Stimulated activated CD4-positive, alpha-beta T cell treated with anti-CD3 and anti-CD28 coated beads, Interleukin-15, amount 100 ng/mL, for 24 hours (primary cell): ENCODE results near the gene CPTP.

ENCODE experiments used
- DNase-seq: peaks from one replicate; pipeline ENCODE4 v3.0.0-alpha.2; 2020

The CPTP gene

DNA sequence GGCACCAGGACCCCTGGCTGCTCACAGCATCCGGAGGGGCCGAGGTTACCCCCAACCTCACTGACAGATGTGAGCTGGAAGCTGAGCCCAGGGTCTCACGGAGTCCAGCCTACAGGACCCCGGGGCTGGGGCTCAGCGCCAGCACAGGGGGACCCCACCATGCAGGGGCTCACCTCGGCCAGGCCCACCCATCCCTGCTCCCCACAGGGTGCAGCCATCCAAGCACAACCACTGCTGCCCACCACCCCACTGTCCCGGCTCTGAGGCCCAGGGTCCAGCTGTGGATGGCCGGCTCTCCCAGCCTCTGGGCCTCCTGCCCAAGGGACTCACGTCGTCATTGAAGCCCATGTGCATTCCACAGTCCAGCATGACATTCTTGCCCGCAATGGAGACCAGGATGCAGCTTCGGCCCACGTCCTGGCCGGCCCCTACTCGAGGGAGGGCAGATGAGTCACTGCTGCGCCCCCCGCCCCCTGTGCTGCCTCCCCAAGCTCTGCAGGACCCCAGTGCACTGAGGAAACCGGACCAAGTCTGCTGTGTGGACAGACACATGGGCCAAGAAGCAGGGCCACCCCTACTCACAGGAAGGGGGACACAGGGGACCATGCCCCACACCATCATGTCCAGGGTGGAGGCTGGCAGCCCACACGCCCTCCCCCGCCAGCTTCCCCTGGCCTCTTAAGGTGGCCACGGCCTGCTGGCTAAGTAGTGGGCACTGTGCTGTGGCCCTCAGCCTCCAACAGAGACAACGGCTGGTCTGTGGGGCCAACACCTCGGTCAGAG is 3.7 kb upstream of the CPTP start:
- no peak for DNase-seq

DNA sequence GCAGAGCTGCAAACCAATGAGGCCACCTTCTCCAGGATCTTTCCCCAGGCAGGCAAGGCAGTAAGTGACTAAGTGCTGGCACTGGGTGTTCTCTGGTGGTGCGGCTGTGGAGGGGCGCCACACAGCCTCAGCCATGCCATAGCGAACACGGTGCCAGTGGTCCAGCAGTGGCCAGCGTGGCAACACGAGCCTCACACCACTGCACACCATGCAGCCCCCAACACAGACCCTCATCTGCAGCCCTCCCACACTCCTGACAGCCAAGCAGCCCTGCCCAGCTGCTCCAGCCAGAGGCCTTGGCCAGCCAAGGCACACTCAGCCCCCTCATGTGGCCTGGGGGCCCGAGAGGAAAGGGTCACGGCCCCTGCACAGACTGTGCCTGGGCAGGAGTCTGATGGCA is 3.1 kb upstream of the CPTP start:
- no peak for DNase-seq

DNA sequence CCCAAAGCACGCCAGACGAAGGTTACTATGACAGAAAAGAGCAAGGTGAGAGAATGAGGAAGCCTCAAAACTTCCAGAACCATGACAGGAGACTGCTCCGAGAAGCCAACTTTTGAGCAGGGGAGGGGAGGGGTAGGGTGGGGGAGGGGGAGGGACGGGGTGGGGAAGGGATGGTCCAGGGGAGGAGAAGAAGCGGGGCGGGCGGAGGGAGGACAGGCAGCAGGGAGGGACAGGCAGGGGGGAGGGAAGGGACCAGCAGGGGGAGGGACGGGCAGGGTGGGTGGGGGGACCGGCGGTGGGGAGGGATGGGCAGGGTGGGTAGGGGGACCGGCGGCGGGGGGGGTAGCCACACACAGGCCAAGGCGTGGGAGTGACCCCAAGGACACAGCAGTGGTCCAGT is 2.2 kb upstream of the CPTP start:
- DNase-seq, result no peak

DNA sequence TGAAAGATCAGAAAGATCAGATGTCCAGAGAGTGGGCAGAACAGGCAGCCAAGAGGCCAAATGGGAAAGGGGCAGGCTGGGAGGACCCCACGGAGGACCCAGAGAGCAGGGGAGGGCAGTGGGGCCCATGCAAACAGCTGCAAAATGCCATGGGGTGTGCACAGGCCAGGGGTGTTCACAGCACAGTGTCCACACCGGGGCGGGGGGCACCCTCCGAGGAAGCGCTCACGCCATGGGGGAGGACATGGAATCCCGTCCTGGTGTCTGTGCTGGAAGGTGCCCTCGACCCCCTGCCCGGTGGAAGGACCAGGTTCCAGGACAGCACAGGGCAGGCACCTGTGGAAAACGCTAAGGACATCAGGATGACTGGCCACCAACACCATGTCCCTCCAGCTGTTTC is 1.6 kb upstream of the CPTP start:
- DNase-seq, result no peak

DNA sequence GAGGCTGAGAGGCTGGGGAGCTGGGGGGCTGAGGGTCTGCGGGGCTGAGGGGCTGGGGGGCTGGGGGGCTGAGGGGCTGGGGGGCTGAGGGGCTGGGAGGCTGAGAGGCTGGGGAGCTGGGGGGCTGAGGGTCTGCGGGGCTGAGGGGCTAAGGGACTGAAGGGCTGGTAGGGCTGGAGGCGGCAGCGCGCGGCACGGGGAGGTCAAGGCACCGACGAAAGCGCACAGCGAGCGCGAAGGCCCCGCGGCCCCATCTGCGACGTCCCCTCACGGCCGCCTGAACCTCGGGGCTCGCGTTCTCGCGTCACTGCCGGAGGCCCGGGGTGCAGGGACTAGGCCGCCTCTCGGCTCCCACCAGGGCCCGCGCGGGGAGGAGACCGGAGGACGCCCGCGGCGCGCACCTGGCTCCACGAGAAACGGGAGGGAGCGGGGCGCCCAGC is 498 bp upstream of the CPTP start:
- DNase-seq, result no peak

DNA sequence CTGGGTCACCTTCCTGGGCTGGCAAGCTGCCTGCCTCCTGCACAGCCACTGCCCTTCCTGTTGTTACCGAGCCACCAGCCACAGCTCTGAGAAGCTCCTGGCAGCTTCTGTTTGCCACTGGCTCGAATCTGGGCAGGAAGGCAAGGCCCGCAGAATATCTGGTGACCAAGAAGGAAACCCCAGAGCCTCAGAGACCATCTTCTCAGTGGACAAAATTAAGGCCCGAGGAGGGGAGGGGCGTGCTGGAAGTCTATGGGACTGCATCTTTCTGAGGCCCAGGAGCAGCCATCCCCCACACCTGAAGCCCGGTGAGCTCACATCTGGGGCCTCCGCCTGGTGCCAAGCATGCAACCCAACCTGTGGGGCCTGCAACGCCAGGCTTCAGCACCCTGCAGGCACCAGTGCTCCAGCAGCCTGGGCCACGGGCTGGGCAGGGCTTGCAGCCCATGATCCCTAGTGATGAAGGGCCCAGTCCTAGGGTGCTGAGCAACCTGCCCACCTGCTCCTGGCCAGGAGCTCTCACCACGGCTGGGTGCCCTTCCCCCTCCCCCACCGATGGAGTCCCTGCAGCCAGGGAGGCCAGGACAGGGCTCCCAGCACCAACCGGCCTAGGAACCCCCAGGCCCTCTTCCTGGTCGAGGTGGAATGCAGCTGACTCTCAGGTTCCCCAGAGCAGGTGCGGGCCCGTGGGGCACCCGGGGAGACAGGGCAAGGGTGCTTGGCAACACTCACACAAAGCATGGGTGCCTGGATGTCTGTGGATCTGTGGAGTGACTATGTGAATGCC is 879 bp downstream of the CPTP start:
- DNase-seq, result no peak

DNA sequence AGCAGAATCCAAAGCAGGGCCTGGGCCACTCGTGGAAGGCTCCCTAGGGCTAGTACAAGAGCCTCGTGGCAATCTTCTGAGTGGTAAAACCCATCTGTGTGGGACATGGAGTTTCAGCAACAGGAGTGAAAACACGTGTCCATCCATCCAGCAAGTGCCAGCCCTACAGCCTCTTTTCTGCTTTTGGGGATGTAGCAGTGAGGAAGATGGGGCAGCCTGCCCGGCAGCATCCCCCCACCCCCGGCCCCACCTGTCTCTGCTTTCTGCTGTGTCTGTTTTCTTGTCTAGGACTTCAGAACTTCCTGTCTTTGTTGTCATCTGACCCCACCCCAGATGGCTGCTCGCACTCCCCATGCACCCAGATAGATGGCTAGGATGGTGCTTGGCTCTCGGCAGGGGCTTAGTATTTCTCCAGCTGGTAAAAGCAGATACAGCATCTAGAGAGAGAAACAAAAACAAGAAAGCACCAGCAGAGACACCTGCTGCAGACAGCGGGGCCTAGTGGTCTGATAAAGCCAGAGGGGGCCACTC is 1.5 kb downstream of the CPTP start:
- DNase-seq, result no peak

DNA sequence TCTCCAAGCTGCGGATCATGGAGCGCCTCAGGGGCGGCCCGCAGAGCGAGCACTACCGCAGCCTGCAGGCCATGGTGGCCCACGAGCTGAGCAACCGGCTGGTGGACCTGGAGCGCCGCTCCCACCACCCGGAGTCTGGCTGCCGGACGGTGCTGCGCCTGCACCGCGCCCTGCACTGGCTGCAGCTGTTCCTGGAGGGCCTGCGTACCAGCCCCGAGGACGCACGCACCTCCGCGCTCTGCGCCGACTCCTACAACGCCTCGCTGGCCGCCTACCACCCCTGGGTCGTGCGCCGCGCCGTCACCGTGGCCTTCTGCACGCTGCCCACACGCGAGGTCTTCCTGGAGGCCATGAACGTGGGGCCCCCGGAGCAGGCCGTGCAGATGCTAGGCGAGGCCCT is 2.7 kb downstream of the CPTP start:
- DNase-seq, result no peak

DNA sequence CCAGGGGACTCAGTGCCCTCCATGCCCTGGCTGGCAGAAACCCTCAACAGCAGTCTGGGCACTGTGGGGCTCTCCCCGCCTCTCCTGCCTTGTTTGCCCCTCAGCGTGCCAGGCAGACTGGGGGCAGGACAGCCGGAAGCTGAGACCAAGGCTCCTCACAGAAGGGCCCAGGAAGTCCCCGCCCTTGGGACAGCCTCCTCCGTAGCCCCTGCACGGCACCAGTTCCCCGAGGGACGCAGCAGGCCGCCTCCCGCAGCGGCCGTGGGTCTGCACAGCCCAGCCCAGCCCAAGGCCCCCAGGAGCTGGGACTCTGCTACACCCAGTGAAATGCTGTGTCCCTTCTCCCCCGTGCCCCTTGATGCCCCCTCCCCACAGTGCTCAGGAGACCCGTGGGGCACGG is 3.7 kb downstream of the CPTP start:
- DNase-seq, result no peak

DNA sequence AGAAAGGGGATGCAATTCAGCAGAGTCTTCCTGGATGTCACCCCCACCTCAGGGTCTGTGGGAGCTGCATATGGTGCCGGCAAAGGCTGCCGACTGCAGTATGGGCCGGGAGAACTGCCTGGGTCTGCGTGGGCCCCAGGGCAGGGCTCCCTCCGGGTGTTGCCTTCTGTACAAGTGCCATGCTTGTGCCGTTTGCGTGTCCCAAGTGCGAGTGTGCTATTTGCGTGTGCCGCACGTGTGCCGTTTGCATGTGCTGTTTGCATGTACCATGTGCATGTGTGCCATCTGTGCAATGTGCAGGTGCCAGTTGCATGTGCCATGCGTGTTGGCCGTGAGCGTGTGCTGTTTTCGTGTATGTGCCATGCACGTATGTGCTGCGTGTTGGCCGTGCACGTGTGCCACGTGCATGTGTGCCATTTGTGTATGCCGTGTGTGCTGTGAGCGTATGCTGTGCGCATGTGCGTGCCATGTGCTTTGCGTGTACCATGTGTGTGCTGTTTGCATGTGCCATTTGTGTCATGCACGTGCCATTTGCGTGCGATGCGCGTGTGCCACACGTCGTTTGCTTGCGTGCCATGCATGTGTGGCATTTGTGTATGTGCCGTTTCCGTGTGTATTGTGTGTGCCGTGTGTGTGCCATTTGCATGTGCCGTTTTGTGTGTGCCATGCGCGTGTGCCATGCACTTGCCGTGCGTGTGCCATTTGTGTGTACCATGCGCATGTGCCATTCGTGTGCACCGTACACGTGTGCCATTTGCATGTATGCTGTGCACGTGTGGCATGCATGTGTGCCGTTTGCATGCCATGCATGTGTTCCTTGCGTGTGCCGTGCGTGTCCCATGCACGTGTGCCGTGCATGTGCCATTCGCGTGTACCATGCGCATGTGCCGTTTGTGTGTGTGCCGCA is 5.0 kb downstream of the CPTP start:
- DNase-seq, result no peak

DNA sequence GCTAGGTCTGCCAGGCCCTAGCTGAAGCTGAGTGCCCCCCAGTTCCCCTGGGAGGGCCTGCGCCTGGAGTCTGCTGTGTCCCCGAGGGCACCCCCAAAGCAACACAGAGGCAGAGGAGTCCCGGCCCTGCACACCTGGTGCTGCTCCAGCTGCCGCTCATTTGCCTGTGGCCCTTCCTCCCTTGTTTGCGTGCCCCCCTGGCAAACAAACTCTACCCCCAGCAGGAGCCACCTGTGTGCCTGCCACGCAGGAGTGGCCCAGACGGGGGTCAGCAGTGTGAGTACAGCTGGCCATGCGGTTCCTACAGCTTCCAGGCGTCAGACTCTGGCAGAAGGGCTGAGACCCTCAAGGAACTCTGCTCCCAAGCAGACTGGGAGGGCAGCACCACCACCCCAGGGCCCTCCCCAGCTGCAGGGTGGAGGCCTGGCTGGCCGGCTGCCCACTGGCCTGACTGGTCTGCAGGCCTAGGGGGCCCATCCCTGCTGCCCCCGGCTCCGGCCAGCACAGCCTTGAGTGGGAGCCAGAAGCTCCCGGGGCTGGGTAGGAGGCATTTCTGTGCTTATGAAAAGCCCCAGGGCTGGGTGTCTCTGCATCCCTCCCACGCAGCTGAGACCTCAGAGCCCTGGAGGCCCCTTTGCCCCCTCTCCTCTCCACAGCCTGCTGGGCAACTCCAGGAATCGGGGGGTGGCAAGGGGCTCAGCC is 5.9 kb downstream of the CPTP start:
- DNase-seq, result no peak

DNA sequence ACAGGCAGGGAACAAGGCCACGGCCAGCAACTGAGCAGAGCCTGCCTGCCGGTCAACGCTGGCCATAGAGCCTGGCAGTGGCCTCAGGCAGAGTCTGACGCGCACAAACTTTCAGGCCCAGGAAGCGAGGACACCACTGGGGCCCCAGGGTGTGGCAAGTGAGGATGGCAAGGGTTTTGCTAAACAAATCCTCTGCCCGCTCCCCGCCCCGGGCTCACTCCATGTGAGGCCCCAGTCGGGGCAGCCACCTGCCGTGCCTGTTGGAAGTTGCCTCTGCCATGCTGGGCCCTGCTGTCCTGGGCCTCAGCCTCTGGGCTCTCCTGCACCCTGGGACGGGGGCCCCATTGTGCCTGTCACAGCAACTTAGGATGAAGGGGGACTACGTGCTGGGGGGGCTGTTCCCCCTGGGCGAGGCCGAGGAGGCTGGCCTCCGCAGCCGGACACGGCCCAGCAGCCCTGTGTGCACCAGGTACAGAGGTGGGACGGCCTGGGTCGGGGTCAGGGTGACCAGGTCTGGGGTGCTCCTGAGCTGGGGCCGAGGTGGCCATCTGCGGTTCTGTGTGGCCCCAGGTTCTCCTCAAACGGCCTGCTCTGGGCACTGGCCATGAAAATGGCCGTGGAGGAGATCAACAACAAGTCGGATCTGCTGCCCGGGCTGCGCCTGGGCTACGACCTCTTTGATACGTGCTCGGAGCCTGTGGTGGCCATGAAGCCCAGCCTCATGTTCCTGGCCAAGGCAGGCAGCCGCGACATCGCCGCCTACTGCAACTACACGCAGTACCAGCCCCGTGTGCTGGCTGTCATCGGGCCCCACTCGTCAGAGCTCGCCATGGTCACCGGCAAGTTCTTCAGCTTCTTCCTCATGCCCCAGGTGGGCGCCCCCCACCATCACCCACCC is 6.7 kb downstream of the CPTP start, which contains the start of gene TAS1R3:
TSS of gene TAS1R3 (plus strand) at position 213 of the 898 bp plus-strand sequence. CDS start at position 279, 66 bp downstream.
- DNase-seq, result no peak

DNA sequence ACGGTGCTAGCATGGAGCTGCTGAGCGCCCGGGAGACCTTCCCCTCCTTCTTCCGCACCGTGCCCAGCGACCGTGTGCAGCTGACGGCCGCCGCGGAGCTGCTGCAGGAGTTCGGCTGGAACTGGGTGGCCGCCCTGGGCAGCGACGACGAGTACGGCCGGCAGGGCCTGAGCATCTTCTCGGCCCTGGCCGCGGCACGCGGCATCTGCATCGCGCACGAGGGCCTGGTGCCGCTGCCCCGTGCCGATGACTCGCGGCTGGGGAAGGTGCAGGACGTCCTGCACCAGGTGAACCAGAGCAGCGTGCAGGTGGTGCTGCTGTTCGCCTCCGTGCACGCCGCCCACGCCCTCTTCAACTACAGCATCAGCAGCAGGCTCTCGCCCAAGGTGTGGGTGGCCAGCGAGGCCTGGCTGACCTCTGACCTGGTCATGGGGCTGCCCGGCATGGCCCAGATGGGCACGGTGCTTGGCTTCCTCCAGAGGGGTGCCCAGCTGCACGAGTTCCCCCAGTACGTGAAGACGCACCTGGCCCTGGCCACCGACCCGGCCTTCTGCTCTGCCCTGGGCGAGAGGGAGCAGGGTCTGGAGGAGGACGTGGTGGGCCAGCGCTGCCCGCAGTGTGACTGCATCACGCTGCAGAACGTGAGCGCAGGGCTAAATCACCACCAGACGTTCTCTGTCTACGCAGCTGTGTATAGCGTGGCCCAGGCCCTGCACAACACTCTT is 7.6 kb downstream of the CPTP start:
- DNase-seq, result no peak

DNA sequence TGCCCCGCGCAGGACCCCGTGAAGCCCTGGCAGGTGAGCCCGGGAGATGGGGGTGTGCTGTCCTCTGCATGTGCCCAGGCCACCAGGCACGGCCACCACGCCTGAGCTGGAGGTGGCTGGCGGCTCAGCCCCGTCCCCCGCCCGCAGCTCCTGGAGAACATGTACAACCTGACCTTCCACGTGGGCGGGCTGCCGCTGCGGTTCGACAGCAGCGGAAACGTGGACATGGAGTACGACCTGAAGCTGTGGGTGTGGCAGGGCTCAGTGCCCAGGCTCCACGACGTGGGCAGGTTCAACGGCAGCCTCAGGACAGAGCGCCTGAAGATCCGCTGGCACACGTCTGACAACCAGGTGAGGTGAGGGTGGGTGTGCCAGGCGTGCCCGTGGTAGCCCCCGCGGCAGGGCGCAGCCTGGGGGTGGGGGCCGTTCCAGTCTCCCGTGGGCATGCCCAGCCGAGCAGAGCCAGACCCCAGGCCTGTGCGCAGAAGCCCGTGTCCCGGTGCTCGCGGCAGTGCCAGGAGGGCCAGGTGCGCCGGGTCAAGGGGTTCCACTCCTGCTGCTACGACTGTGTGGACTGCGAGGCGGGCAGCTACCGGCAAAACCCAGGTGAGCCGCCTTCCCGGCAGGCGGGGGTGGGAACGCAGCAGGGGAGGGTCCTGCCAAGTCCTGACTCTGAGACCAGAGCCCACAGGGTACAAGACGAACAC is 8.3 kb downstream of the CPTP start:
- DNase-seq, result no peak

DNA sequence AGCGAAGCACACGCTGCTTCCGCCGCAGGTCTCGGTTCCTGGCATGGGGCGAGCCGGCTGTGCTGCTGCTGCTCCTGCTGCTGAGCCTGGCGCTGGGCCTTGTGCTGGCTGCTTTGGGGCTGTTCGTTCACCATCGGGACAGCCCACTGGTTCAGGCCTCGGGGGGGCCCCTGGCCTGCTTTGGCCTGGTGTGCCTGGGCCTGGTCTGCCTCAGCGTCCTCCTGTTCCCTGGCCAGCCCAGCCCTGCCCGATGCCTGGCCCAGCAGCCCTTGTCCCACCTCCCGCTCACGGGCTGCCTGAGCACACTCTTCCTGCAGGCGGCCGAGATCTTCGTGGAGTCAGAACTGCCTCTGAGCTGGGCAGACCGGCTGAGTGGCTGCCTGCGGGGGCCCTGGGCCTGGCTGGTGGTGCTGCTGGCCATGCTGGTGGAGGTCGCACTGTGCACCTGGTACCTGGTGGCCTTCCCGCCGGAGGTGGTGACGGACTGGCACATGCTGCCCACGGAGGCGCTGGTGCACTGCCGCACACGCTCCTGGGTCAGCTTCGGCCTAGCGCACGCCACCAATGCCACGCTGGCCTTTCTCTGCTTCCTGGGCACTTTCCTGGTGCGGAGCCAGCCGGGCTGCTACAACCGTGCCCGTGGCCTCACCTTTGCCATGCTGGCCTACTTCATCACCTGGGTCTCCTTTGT is 9.1 kb downstream of the CPTP start:
- no peak for DNase-seq

DNA sequence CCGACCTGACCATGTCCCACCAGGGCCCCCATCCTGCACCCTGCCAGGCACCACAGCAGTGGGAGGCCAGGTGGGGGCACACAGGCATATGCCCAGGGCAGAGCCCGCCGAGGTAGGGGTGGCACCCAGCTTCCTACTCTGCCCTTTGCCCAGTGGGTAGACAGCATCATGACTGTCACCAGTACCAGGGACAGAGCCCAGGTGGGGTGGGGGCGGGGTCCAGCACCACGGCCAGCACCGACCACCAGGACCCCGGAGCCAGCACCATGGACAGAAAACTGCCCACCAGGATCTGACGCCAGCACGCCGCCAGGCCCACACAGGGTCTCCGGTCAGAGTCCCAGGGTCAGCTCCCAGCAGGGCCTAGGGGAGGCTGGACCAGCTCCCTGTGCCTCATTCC is 10.2 kb downstream of the CPTP start:
- no peak for DNase-seq

DNA sequence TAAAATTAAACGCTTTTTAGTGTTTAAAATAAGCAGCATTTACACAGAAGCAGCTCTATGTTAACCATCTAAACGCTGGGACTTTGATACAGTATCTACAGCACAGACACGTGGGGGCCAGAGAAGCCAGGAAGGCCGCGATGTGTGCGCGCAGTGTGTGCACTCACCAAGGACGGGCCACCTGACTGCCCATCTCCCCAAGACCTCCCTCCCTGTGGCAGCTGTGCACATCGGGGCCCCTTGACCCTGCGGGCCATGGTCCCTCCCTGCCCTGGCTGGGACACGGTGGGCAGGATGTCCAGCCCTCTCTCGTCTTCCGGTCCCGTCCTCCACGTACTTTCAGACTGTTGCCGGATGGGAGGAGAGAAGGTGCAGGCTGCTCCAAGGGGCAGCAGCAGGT is 10.7 kb downstream of the CPTP start:
- no peak for DNase-seq

DNA sequence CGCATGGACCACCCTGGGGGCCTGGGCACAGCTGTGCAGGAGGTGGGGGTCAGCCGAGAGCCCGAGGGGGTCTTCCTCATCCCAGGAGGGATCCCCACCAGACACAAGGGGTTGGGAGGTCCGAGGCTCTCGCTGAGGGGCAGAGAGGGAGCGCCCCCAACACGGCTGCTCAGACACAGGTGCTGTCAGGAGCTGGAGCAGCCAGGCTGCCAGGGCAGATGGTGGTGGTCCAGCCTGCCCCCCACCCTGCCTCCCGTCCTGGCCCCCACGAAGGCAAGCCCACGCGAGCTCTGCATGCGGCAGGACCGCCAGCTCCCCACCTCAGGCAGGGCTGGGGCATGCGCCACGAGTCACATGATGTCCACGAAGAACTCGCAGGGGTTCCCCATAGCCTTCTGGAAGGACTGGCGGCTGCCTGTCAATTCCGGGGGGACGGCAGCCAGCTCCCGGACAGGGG is 11.2 kb downstream of the CPTP start:
- no peak for DNase-seq

DNA sequence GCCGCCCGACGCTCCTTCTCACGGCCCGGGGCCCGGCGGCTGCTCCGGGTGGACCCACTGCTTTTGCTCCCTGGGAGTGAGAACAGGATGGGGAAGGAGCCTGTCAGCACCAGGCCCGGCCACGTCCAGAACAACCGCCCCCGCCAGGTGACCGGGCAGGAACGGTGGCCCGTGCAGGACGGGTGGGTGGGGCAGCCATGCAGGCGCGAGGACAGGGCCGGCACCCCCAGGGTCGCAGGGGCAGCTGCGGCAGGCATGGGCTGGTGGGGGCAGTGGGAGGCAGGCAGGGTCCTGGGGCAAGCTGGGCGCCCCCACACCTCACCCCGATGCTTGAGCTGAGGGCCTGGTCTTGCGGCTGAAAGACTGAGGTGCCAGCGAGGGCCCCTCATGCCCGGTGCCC is 11.8 kb downstream of the CPTP start:
- DNase-seq, result no peak
